H9 (cell line): ENCODE results near the gene CHMP1A. TPM values are rescaled to one million over a fixed set of nuclear protein-coding genes. Genes with fewer than 3 reads are reported as not detected.

ENCODE experiments used
- DNase-seq: peaks from one replicate; pipeline ENCODE4 v3.0.0-alpha.2; 2017
- H2AFZ ChIP-seq: one replicate; pipeline ENCODE4 v1.6.1; 2013; ENCODE audit warnings: mild to moderate bottlenecking, low read length, control low read depth, moderate library complexity
- H2AK5ac ChIP-seq: 2 replicates; pipeline ENCODE4 v1.6.1; 2013; ENCODE audit warnings: low read length, control low read depth, mixed read lengths; ENCODE audit not compliant: insufficient read length
- H2BK120ac ChIP-seq: one replicate; pipeline ENCODE4 v1.6.1; 2013; ENCODE audit warnings: low read depth, mild to moderate bottlenecking, low read length, control low read depth, inconsistent platforms; ENCODE audit not compliant: poor library complexity, severe bottlenecking
- H2BK12ac ChIP-seq: 2 replicates; pipeline ENCODE4 v1.6.1; 2013; ENCODE audit warnings: low read length, control low read depth, mixed read lengths, low read depth; ENCODE audit not compliant: insufficient read length
- H2BK15ac ChIP-seq: 2 replicates; pipeline ENCODE4 v1.6.1; 2013; ENCODE audit warnings: low read depth, low read length, control low read depth
- H2BK20ac ChIP-seq: one replicate; pipeline ENCODE4 v1.6.1; 2013; ENCODE audit warnings: low read depth, mild to moderate bottlenecking, low read length, control low read depth, inconsistent platforms; ENCODE audit not compliant: poor library complexity, severe bottlenecking
- H2BK5ac ChIP-seq: 2 replicates; pipeline ENCODE4 v1.6.1; 2013; ENCODE audit warnings: low read length, control low read depth, mixed read lengths; ENCODE audit not compliant: insufficient read length
- H3K14ac ChIP-seq: 2 replicates; pipeline ENCODE4 v1.6.1; 2013; ENCODE audit warnings: low read length, control low read depth; ENCODE audit not compliant: insufficient read depth
- H3K18ac ChIP-seq: 2 replicates; pipeline ENCODE4 v1.6.1; 2013; ENCODE audit warnings: low read depth, mild to moderate bottlenecking, mixed read lengths, low read length, control low read depth; ENCODE audit not compliant: insufficient read length
- H3K23ac ChIP-seq: 2 replicates; pipeline ENCODE4 v1.6.1; 2013; ENCODE audit warnings: low read length, control low read depth, mixed read lengths, low read depth; ENCODE audit not compliant: insufficient read length
- H3K23me2 ChIP-seq: 2 replicates; pipeline ENCODE4 v1.6.1; 2013; ENCODE audit warnings: low read depth, mild to moderate bottlenecking, mixed read lengths, low read length, control low read depth; ENCODE audit not compliant: insufficient read length, poor library complexity, severe bottlenecking
- H3K27ac ChIP-seq: 2 replicates; pipeline ENCODE4 v1.5.1; 2013; ENCODE audit warnings: low read length, control low read depth, mixed read lengths, low read depth; ENCODE audit not compliant: insufficient read length
- H3K27me3 ChIP-seq: 2 replicates; pipeline ENCODE4 v1.6.1; 2013; ENCODE audit warnings: low read length, control low read depth, inconsistent platforms; ENCODE audit not compliant: insufficient read depth
- H3K4ac ChIP-seq: 2 replicates; pipeline ENCODE4 v1.6.1; 2013; ENCODE audit warnings: low read depth, mild to moderate bottlenecking, control low read depth, inconsistent platforms, low read length, moderate library complexity
- H3K4me1 ChIP-seq: 2 replicates; pipeline ENCODE4 v1.6.1; 2013; ENCODE audit warnings: low read length, control low read depth, inconsistent platforms; ENCODE audit not compliant: insufficient read depth
- H3K4me2 ChIP-seq: 2 replicates; pipeline ENCODE4 v1.6.1; 2013; ENCODE audit warnings: low read length, control low read depth, mixed read lengths; ENCODE audit not compliant: insufficient read length, insufficient read depth
- H3K56ac ChIP-seq: 2 replicates; pipeline ENCODE4 v1.6.1; 2013; ENCODE audit warnings: low read depth, mild to moderate bottlenecking, mixed read lengths, low read length, control low read depth; ENCODE audit not compliant: insufficient read length
- H3K79me1 ChIP-seq: 2 replicates; pipeline ENCODE4 v1.6.1; 2013; ENCODE audit warnings: low read depth, mild to moderate bottlenecking, moderate library complexity, low read length, control low read depth, inconsistent platforms; ENCODE audit not compliant: insufficient read depth, poor library complexity, severe bottlenecking
- H3K79me2 ChIP-seq: 2 replicates; pipeline ENCODE4 v1.6.1; 2013; ENCODE audit warnings: low read length, control low read depth, inconsistent platforms; ENCODE audit not compliant: insufficient read depth
- H3K9ac ChIP-seq: 2 replicates; pipeline ENCODE4 v1.6.1; 2013; ENCODE audit warnings: low read length, control low read depth, mixed read lengths; ENCODE audit not compliant: insufficient read length; ENCODE audit errors: extremely low read depth
- H3K9me3 ChIP-seq: one replicate; pipeline ENCODE4 v1.6.1; 2013; ENCODE audit warnings: low read depth, low read length, inconsistent platforms; ENCODE audit not compliant: control insufficient read depth
- H3T11ph ChIP-seq: one replicate; pipeline ENCODE4 v1.6.1; 2013; ENCODE audit warnings: mild to moderate bottlenecking, low read length, control low read depth, inconsistent platforms
- H4K20me1 ChIP-seq: one replicate; pipeline ENCODE4 v1.6.1; 2013; ENCODE audit not compliant: control insufficient read depth, insufficient read length, insufficient read depth
- H4K5ac ChIP-seq: 2 replicates; pipeline ENCODE4 v1.6.1; 2013; ENCODE audit warnings: low read depth, mild to moderate bottlenecking, mixed read lengths, low read length, control low read depth; ENCODE audit not compliant: insufficient read length
- H4K8ac ChIP-seq: replicated peaks from 2 replicates; pipeline ENCODE4 v1.6.1; 2013; ENCODE audit warnings: low read length, control low read depth, mixed read lengths, low read depth; ENCODE audit not compliant: insufficient read length
- H4K91ac ChIP-seq: 2 replicates; pipeline ENCODE4 v1.6.1; 2013; ENCODE audit warnings: low read depth, mild to moderate bottlenecking, moderate library complexity, mixed read lengths, low read length, control low read depth; ENCODE audit not compliant: insufficient read length
- H3K27ac Mint-ChIP-seq, 3 experiments: 2 replicates in 2 of 3; 3 replicates in 1 of 3; pipeline ENCODE4 v1.8.0; 2020 to 2021; ENCODE audit warnings: mixed read lengths in 3 of 3, mild to moderate bottlenecking in 1 of 3, moderate library complexity in 1 of 3
- H3K27me3 Mint-ChIP-seq: 2 replicates; pipeline ENCODE4 v1.8.0; 2021; ENCODE audit warnings: low read depth, mild to moderate bottlenecking, moderate library complexity, mixed read lengths
- H3K36me3 Mint-ChIP-seq, 3 experiments: 2 replicates in 2 of 3; 3 replicates in 1 of 3; pipeline ENCODE4 v1.8.0; 2020 to 2021; ENCODE audit warnings: low read depth in 3 of 3, mixed read lengths in 3 of 3; ENCODE audit not compliant: insufficient read depth in 1 of 3
- H3K4me1 Mint-ChIP-seq, 2 experiments: 2 replicates each; pipeline ENCODE4 v1.8.0; 2020; ENCODE audit warnings: mixed read lengths in 2 of 2
- H3K4me3 Mint-ChIP-seq, 2 experiments: 2 replicates in 1 of 2; 3 replicates in 1 of 2; pipeline ENCODE4 v1.8.0; 2020 to 2021; ENCODE audit warnings: mild to moderate bottlenecking in 2 of 2, mixed read lengths in 2 of 2, moderate library complexity in 1 of 2
- H3K9me3 Mint-ChIP-seq, 2 experiments: 2 replicates in 1 of 2; 3 replicates in 1 of 2; pipeline ENCODE4 v1.8.0; 2020; ENCODE audit warnings: mild to moderate bottlenecking in 2 of 2, mixed read lengths in 2 of 2, moderate library complexity in 1 of 2
- CTCF ChIP-seq: fragments of 200-600 bp; sonication (generic); conservative IDR thresholded peaks from 3 replicates; pipeline ENCODE4 v1.8.0; 2021; ENCODE audit warnings: antibody characterized with exemption, mild to moderate bottlenecking
- WGBS: extraction: QIAGEN DNeasy Blood & Tissue Kit; methylation state at CpG from one replicate; pipeline ENCODE4 v1.1.7; 2013; ENCODE audit warnings: missing lambda C conversion rate, low lambda C conversion rate, mixed read lengths; ENCODE audit not compliant: insufficient read length; ENCODE audit errors: extremely low coverage; 5-methylcytosine and 5-hydroxymethylcytosine counted together
- total RNA-seq: library from RNA; stranded (reverse); gene quantifications from 2 replicates; pipeline ENCODE4 v1.2.1, GENCODE V29; 2021

CHMP1A gene
- total RNA-seq, 1 experiment from 2014 or later: 89.6 TPM

GRCh38 chr16:89667633-89668032 is 10.1 kb upstream of the CHMP1A start:
- Mint-ChIP-seq H3K27me3 (peaks cover 3% of the 10 kb centered on the region), H3K9me3 (peaks cover 29 to 35% of the 10 kb centered on the region in 2 experiments), H3K4me3 (no peak overlapping the region), H3K36me3 (peaks cover 45 to 49% (median 46%) of the 10 kb centered on the region in 3 experiments), H3K27ac (no peak overlapping the region), H3K4me1 (no peaks in the 10 kb centered on the region)
- Histone ChIP-seq H2BK120ac (no peak overlapping the region), H4K8ac (no peak overlapping the region), H3K79me2 (no peaks in the 10 kb centered on the region), H3K9ac (no peak overlapping the region), H2BK15ac (no peak overlapping the region), H3K27ac (no peak overlapping the region), H3T11ph (no peak overlapping the region), H2BK5ac (no peak overlapping the region), H2AFZ (no peak overlapping the region), H3K79me1 (no peaks in the 10 kb centered on the region), H3K23me2 (no peaks in the 10 kb centered on the region), H3K4me1 (no peaks in the 10 kb centered on the region), H3K4ac (no peak overlapping the region), H2AK5ac (no peak overlapping the region), H3K4me2 (no peak overlapping the region), H4K5ac (no peak overlapping the region), H2BK12ac (no peak overlapping the region), H3K9me3 (peaks cover 10% of the 10 kb centered on the region), H4K20me1 (no peaks in the 10 kb centered on the region), H3K18ac (no peak overlapping the region), H3K27me3 (no peaks in the 10 kb centered on the region), H3K23ac (no peak overlapping the region), H4K91ac (no peak overlapping the region), H3K14ac (no peak overlapping the region; the same call in 1 of the 2 replicates), H2BK20ac (no peak overlapping the region), H3K56ac (no peak overlapping the region)
- WGBS: no CpG with 5 or more reads among the region's 9 CpGs
- DNase-seq: no peak
- no peak for TF ChIP-seq CTCF
